HG03159 (cell line): ENCODE measurements around the gene PTPN22.
A peak's percentile ranks its signal among the peaks of the same experiment; 100 is the strongest.

Experiments used
- ATAC-seq: cut with Tn5 transposase; IDR thresholded peaks from one replicate; pipeline ENCODE4 v1.9.1; 2021; ENCODE audit warnings: mild to moderate bottlenecking, moderate library complexity; ENCODE audit not compliant: unreplicated experiment

Gene PTPN22

DNA sequence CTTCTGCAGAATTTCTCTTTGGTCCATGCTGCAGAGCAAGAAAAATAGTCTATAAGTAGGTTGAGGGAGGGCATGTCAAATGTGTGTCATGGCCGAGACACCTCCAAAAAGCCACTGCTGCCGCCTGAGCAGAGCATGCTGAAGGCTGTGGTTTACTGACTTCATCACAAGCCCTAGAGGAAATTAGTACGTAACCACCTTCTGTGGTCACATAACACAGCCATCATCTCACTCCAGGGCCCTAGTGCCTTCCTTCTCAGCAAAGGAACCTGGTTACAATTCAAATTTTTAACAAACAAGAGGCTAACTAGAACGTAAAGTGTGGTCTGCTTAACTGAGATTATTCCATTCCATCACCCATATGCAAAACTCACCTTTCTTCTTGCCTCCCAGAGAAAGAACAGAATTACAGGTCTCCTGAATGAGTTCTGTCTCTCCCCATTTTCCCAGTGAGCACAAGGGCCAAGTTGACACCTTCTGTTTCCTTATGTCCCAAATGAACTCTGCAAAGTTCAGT, at the start of gene PTPN22:
TSS of gene PTPN22 (minus strand) at position 116 of the 517 bp plus-strand sequence.
- ATAC-seq: peak; percentile 93

GRCh38 chr1:113918243-113918642, 46.7 kb upstream of the PTPN22 start:
- ATAC-seq: no peak

DNA sequence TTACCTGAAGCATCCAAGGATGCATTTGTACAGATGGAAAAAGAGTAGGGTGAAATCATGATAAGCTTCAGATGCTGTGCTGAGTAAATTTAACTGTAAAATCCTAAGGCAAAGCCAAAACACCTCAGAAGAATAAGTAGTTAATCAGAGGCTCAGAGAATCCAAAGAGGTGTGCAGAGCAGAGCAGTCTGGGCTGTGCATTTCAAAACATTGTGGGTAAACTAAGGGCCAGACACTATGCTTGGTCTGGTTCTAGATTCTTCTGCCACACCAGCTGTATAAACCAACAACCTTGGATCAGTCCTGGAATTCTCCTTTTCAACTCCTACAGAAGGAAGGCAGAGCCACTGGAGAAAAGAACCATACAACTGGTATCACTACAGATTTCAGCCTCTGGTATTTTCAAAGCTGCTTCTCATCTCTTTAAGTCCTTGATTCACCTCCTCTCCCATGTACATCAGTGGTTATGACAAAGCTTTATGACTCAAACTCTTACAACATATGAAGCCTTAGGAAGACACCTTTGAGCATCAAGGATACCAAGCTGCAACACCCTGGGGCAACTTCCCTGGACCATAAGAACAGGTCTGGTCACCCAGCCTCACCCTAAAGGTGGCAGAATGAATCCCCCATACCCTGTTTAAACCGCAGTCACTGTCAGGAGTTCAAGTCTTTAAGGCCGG, 46.0 kb upstream of the PTPN22 start:
- ATAC-seq: no peak

GRCh38 chr1:113916974-113917373, 45.5 kb upstream of the PTPN22 start:
- no peak for ATAC-seq

DNA sequence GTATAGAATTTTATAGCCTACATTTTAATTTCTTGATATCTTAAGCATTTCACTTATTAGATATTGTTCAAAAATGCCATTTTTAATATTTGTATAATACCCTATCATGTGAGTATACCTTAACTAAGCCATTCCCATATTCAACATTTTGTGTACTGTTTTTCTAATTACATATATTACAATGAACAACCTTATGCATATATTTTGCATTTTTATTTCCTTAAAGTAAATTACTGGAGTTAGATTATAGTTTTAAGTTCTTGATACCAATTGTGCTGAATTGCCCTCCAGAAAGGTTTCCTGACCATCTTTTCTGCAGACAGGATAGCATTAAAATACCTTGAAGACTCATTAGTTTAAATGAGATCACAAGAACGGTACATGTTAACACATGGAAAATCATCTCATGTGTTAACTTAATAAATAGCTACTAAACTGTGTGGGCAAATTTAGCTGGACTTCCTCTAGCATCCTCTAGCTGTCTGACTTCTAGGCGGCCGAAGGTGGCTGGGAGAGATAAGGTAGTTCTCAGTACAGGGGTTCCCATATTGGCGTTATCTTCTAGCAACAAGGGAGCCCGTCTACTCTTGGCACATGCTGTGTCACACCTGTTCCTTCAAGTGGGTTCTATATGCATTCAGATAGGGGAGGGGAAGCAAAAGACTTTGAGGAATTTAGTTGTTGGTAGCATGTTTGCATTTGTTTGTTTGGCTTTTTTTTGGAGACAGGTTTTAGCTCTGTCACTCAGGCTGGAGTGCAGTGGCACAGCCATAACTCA, 42.6 kb upstream of the PTPN22 start:
- ATAC-seq: no peak

DNA sequence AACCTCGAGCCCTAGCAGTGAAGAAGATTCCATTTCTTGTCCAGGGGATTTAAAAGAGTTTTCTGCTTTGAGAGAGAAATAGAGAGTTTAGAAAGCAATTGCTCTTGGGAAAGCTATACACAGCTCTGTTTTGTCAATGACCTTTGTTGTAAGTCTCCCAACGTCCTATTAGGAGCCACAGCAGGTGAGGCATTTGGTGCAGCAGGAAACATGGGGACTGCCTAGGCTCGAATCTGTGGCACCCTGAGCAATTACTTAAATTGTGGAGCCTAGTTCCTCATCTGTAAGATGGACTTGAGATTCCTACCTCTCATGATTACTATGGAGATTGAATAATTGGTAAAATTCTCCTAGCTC, 41.8 kb upstream of the PTPN22 start:
- ATAC-seq: no peak

GRCh38 chr1:113912594-113913311, 41.2 kb upstream of the PTPN22 start:
- ATAC-seq: no peak

DNA sequence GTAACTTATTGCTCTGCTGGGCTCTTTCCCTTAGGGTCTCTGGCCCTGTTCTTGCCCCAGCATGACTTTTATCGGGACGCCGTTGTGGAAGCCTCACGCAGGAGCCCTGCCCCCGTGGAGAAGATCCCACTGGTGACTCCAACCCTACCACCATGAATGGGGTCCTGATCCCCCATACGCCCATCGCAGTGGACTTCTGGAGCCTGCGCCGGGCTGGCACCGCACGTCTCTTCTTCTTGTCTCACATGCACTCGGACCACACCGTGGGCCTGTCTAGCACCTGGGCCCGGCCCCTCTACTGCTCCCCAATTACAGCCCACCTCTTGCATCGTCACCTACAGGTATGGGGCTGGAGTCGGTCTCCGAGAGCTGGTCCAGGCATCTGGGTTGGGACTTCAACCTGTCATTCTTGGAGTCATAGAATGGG, 33.9 kb upstream of the PTPN22 start:
- ATAC-seq: peak; percentile 13

GRCh38 chr1:113904674-113905434, 33.3 kb upstream of the PTPN22 start, which contains the start of the genes AP4B1 and DCLRE1B:
AP4B1 (minus strand) TSS chr1:113904799; CDS start chr1:113904717, 82 bp downstream.
DCLRE1B (plus strand) TSS chr1:113905326; CDS start chr1:113905587, 261 bp downstream.
- ATAC-seq: peak; percentile 90

- ATAC-seq: peak; percentile 31
Observed at GRCh38 chr1:113904293-113904673, 32.8 kb upstream of the PTPN22 start.

- ATAC-seq: no peak
Observed at GRCh38 chr1:113903501-113904292, 32.2 kb upstream of the PTPN22 start.

- ATAC-seq: no peak
Observed at GRCh38 chr1:113901191-113901590, 29.7 kb upstream of the PTPN22 start.

- no peak for ATAC-seq
Observed at GRCh38 chr1:113899111-113899510, 27.6 kb upstream of the PTPN22 start.

DNA sequence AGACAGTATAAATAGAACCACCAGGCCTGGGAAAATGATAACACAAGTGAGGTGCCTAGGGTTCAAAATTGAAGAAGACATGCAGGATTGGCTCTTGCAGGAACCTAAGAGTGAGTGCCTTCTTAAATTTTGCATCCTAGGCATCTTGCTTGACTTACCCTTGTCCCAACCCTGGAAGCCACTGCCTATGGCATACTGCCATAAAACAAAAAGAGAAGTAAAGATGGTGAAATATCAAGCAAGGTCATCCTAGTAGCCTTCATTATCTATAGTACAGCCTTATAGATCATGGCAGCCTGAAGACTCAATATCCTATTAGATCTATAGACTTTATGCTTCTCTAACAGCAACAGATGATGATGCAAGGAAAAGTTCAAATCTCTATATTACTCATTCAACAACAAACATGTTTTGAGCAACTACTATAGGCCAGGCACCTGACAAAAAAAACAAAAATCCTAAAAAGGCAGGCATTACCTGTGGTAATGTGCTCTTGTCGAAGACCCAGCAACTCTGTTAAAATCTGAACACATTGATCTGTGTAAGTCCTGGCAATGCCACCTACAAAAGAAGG, 26.8 kb upstream of the PTPN22 start:
- ATAC-seq: no peak

DNA sequence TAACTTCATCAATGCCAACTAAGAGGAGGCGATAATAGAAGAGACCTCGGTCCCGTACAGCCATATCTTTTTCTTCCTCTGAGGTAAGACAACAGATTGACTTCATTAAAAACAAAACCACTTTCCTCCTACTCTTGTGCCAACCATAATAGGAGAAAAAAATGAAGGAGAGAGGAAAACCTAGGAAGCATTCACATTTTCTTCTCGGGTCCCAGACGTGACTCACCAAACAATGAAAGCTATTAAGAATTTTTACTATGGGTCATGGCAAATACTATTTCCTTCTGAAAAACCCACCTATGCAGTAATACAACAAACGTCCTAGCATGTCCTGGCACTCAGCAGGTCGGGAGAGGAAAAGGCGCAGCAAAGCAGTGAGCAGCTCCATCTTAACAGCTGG, 24.4 kb upstream of the PTPN22 start:
- no peak for ATAC-seq

DNA sequence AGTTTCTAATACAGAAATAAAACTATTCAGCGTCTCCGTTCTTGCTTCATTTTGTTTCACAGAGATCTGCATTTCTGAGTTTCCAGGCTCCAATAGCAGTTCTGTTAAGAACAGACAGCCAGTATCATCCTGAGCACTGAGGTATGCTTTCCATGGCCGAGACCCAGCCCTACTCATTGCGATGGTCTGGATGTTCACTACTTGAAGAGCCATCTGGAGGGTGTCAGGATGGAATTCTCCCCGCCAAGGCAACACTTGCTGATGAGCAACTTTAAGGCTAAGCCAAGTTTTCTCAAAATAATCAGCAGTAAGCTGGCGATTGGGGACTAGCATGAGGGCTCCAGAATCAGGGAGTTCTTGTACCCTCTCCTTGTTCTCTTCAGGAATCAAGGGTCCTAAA, 23.6 kb upstream of the PTPN22 start:
- no peak for ATAC-seq

- no peak for ATAC-seq
Observed at GRCh38 chr1:113893267-113893666, 21.8 kb upstream of the PTPN22 start.

DNA sequence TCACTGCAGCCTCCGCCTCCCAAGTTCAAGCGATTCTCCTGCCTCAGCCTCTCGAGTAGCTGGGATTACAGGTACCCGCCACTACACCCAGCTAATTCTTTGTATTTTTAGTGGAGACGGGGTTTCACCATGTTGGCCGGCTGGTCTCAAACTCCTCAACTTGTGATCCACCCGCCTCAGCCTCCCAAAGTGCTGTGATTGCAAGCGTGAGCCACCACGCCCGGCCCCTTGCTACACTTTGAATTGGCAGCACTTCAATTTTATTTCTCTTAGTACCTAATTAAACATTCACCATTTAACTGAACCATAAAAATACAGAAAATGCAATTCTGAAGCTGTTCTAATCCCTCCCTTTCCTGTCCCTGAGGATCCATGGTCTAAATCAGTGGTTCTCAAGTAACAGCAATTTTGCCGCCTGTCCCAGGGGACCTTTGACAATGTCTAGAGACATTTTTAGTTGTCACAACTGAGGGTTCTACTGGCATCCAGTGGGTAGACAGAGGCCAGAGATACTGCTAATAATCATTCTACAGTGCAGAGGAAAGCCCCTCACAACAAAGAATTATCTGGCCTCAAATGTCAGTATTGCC, 20.2 kb upstream of the PTPN22 start:
- ATAC-seq: no peak

DNA sequence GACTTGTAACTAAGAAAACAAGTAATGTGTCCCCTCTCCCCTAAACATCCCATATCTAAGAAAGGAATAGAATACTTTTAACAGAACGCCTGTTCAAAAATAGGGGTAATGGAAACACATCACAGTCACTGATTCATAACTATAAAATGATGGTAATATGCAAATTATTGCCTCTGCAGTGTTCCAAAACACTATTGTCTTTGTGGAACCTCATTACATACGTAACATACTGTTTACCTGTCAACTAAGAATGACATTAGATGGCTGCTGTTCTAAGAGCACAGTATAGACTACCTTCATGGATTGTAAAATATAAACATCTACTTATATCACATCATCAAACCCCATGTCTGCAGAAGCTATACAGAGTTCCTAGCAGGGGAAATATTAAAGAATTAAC, 19.3 kb upstream of the PTPN22 start:
- no peak for ATAC-seq
